Measurements from ENCODE around the gene ACTN2. TPM values are rescaled to one million over a fixed set of nuclear protein-coding genes. Genes with fewer than 3 reads are reported as not detected.

ACTN2 gene
- total RNA-seq, 1 donor from 2014 or later = 660 TPM

Other genes with a start within 250 kb of the ACTN2 start
- gene LGALS8, start 162.5 kb upstream of the ACTN2 start, total RNA-seq = 15.7 TPM
- 34.4 TPM for gene HEATR1, start 82.0 kb upstream of the ACTN2 start, total RNA-seq
- gene MTR, start 108.8 kb downstream of the ACTN2 start, total RNA-seq = 23.5 TPM

All from skeletal muscle tissue (tissue), 1 donor.